ENCODE results near the gene CIDEA.

Gene CIDEA

DNA sequence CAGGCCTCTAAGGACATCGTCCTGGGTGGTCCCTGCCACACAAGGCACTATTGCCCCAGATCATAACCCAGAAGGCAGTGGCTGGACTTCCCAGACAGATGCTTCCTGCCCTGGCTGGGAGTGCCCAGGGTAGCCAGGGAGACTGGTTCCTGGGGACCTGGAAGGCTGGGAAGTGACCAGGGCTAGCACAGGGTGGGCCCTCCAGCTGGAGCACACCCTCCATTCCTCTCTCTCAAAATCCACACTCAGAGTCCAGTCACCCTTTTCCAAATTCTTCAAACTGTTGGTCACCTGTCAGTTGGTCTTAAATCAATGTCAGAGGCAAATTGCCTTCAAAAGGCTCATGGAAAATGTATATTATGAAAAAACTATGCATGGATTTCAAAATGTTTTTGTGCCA, 42.3 kb downstream of the CIDEA start:
- DNase-seq (ENCODE audit: low read depth, low spot score): no peak

DNA sequence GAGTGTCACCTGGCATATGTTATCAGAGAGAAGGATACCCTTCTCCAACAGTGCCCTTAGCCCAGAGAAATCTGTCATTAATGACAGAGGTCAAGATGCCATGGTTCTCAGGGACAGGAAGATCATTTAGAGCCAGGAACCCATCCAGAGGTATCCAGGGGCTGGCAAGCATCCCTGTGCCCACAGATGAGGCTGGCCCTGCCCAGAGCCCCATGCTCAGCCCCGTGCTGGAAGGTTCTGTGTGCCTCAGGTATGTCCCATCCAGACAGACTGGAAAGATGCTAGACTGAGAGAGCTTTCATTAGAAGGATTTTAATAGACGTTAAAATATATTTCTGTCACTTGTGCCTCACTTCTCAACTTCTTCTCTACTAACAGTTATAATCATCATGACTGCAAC, 45.7 kb downstream of the CIDEA start:
- no peak for DNase-seq (ENCODE audit: low read depth, low spot score)

DNA sequence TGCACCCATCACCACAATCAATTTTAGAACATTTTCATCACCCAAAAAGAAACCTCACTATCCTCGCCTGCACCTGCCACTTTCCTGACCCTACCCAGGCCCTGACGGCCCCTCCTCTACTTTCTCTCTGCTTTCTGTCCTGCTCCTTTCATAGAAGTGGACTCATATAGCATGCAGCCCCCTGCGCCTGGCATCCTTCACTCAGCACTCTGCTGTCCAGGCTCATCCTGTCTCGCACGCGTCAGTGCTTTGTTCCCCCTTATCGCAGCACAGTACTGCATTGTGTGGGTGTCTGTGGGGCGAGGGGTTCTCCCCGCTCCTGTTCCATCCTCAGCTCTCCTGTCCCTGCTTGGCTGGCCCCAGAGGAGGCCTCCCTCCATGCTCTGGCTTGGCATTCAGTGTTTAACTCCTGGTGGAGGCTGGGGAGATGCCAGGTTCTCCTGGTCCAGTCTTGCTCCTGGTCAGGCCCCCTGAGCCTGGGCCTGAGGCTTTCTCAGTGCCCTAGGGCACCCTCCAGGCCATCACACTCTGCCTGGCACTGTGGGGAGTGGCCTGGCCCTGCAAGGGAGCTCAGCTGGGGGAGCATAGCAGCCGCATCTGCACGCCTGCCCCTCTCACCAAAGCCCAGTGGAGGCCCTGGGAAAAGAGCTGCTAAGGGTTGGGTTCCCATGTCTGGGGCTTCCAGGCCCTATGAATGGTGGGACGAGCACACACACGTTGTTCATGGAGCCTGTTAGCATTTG, 47.3 kb downstream of the CIDEA start:
- no peak for DNase-seq (ENCODE audit: low read depth, low spot score)

DNA sequence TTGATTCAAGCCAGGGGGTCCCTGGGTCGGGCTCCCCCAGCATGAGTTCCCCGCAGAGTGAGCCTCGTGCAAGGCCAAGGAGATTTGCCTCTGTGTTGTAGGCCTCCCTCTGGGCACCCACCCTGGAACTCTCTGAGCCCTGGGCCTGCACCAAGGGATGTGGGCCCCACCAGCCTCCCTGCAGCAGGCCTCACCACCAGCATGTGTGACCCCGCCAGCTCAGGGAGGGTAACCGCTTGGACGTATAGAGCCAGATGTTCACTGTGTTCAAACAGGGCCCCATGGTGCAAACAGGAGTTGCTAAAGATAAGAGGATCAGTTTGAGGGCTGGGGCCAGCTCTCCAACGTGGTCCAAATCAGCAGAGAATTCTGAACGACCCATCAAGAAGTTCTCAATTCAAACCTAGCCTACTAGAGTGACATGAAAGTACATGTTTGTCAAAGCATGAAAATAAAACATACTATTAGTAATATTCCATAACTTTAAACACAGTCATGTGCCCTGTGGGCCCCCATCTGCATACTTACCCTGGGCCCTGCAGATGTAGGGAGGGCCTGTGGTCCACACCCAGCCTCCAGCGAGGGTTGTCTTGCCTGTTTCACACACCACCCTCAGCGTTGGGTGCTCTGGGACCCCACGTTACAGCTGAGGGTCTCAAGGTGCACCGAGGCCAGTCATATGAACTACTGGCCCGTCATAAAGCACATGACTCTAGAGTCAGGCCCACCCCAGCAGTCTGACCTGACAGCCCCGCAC, 48.4 kb downstream of the CIDEA start:
- no peak for DNase-seq (ENCODE audit: low read depth, low spot score)

DNA sequence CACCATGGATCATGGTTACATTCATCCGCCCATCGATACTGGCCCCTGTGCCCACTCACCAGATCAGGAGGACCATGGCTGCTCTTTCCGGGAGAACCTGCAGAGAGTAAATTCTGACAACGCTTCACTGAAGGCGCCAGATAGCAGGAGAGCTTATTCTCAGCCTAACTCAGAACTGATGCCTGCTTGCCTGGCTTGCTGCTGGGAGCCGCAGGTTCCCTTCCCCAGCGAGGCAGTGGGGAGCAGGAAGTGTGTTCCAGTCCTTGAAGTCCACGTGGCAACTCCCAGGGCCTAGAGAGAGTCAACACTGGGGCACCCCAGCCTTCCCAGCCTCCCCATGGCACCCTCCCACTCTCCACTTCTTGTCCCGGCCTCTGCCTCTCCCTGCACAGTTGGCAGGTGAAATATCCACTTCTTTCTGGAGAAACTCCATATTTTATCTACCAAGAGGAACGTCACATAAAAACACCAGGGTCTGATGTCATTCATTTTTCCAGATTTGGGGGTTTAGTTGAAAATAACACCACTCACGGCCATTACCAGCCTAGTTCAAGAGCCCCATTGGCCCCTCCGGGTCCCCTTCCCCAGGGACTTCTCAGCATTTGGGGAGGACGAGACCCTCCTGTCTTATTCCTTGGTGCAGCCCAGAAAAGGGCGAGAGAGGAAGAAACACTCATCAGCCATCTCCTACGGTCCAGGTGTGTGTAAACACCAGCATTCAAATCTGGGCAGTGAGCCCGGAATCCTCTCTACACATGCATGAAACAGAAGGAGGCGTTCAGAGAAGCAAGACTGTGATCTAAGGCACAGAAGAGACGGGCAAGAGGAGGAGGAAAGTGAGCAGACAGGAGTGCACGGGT, 50.4 kb downstream of the CIDEA start:
- no peak for DNase-seq (ENCODE audit: low read depth, low spot score)

DNA sequence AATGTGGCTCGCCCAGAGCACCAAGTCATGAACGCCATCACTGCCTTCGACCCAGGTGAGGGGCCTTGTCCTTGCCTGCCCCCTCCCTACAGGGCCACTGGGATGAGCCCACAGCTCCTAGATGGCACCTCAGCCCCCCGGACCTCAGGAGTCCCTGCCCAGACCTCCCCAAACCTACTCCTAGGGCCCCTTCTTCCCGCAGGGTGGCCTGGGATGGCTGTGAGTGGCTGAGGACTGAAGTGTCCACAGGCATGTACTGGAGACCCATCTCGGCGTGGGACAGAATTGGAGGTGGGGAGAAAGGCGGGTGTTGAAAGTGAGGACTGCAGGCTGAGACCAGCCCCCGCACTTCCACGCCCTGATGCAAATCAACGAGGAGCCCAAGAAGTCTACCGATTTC, 51.0 kb downstream of the CIDEA start:
- no peak for DNase-seq (ENCODE audit: low read depth, low spot score)

DNA sequence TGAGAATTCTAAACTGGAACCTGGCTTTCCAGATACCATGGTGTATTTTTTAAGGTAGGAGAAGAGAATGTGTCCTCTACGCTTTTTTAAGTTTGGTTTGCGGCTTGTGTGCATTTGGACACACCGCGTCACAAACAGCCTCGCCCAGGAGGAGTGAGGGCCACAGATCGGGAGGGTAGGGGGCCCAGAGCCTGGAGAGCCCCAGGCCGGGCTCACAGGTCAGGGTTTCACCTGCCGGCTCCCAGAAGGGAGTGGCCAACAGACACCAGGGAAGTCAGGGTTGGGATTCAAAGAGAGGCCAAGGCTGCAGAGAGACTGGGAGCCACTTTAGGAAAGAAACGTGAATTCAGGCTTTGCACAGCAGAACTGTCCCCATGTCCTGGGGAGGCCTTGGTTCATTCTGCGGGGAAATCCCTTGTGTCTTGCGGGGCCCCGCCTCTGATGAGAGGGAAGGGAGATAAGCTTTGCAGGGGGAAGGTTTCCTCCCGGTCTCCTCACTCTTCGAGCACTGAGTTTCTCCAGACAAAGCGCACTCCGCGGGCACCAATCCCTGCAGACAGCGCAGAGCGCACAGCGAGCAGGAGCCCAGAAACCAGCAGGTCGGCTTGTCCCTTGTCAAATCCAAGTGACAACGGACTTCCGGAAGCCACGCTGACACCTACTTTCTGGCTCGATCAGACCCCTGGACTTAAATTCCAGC, 51.9 kb downstream of the CIDEA start:
- DNase-seq (ENCODE audit: low read depth, low spot score): peak; percentile 73

DNA sequence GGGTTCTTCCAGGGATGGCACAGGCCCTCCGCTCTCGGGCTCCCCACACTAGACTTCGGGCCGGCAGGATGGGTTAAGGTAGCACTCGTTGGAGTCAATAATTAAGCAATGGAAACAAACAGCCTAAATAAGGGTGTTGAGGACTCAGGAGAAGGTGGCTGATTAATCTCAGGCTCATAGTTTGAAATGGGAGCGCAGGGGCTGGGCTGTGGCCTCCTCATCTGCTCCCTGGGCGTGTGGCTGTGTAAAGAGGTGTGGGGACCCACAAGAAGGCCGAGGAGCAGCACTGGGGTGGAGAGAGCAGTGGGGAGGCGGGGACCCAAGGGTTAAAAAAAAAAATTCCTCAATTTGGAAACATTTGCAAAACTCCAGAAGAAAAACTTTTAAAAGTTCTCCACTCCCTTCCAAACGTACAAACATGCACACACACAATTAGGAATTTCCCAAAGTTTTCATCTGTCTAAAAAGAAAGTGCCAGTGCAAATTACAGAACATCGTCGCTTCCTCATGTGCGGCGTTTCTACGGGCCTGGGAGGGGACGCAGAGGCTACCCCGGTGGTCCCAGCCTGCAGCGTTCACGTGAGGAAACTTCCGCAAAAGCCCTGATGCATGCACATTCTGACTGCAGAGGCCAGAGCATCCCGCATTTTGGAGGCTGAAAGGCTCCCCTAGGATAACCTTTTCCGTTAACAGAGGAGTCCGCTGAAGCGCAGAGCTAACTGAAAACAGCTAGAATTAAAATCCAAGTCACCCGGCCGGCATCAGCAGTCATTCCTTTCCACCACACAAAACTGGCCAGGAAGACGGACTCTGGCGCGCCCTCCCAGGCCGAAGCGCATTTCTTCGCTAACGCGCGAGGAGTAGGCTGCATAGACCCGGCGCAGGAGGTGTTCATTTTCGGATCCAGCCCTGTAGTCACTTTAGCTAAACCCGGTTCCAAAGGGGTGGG, 52.9 kb downstream of the CIDEA start:
- DNase-seq (ENCODE audit: low read depth, low spot score): peak; percentile 63

DNA sequence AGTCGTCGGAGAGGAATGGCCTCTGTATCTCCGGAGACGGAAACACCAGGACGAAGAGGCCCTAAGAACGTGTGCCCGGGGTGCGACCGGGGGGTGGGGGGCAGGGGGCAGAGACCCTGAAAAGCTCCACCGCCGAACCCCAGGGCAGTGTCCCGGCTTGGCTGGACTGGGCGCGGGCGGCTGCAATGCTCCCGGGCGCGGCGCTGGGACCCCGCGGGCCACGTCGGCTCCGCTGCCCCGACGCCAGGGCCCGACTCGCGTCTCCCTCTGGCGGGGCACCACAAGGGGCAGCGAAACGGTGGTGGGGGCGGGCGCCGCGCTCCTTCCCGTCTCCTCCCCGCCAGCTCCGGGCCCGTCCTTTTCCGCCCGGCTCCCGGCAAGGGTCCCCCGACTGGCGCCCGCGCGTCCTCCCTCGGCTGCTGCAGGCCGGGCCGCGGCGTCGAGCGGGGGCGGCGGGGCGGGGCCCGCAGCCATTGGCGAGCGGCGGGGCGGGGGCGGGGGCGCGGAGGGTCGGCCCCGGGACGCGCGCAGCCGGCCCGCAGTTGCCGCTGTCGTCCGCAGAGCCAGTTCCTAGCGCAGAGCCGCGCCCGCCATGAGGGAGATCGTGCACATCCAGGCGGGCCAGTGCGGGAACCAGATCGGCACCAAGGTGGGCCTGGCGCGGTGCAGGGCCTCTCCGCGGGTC, 53.7 kb downstream of the CIDEA start, which contains the start of gene TUBB6:
Gene TUBB6, plus strand, starts transcription at position 541 of the 685 bp plus-strand sequence. Its CDS starts 52 bp downstream, at position 593.
- peak; percentile 48 for DNase-seq (ENCODE audit: low read depth, low spot score)

DNA sequence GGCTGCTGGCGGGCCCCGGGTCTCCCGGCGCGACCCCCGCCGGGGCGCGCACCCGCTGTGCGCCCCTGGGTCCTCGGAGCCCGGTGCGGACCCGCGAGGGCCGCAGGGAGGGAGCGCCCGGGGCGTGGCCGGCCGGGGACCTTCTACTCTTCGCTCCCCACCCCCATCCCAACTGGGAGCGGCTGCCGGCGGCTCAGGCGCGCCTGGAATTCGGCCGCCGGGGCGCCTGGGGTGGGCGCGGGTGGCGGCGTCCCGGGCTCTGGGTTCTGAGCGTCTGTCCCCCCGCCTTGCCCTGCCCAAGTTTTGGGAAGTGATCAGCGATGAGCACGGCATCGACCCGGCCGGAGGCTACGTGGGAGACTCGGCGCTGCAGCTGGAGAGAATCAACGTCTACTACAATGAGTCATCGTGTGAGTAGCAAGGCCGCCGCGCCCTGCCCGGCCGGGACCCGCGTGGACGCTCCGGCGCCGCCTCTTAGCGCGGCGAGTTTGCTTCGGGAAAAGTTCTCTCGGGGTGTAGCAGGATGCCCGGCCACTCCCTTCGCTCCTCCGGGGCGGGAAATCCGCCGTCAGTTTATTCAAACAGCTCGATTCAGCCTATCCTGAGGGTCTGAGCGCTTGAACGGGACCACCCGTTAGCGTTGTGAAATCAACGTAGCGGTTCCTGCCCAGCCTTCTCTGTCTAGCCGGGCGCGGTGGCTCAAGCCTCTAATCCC, 54.4 kb downstream of the CIDEA start:
- peak; percentile 83 for DNase-seq (ENCODE audit: low read depth, low spot score)

DNA sequence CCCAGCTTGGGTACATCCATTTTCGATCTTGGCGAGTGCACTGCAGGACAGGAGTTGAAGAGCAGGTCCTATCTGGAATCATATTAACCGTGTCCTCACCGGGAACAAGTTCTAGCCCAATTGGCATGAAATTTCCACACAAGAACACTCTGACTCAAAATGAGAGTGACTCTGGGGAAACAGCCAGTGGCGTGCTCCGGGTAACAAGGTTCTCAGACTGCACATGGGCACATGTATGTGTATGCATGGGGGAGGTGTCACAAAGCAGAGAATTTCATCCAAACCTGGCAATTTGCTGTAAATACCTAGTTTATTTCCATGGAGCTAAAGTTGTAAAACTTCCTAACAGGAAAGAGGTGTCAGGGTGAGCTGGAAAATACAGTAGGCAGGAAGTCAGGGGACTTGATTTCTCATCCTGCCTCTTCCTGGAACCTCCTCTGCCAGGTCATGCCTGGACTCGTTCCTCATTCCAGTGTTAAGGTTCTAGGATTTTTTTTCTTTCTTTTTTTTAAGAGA, 55.6 kb downstream of the CIDEA start:
- no peak for DNase-seq (ENCODE audit: low read depth, low spot score)

DNA sequence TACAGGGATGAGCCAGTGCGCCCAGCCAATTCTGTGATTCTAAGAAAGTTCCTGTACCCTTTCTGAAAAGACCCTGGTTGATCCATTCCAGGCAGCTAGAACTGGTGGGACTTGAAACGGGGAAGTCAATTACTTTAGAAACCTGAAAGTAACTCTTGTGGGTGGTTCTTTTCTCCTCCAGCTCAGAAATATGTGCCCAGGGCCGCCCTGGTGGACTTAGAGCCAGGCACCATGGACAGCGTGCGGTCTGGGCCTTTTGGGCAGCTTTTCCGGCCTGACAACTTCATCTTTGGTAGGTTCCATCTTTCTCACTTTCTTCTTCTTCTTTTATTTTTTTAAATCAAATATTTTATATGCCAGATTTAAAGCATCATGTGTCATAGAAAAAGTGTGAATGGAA, 56.6 kb downstream of the CIDEA start:
- no peak for DNase-seq (ENCODE audit: low read depth, low spot score)

DNA sequence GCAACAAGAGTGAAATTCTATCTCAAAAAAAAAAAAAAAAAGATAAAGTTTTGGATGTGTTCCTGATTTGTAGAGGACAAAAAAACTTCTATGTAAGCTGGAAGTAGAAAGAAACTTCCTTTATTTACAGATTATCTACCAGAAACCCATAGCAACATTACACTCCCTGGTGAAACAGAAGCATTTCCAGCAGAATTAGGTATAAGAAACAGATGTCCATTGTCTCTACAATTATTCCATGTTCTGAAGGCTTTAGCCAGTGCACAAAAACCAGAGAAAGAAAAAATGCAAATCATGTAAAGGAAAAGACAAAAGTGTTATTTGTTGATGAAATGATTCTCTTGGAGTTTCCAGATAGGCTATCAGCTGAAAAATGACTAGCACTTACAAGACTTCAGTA, 58.8 kb downstream of the CIDEA start:
- DNase-seq (ENCODE audit: low read depth, low spot score): no peak

DNA sequence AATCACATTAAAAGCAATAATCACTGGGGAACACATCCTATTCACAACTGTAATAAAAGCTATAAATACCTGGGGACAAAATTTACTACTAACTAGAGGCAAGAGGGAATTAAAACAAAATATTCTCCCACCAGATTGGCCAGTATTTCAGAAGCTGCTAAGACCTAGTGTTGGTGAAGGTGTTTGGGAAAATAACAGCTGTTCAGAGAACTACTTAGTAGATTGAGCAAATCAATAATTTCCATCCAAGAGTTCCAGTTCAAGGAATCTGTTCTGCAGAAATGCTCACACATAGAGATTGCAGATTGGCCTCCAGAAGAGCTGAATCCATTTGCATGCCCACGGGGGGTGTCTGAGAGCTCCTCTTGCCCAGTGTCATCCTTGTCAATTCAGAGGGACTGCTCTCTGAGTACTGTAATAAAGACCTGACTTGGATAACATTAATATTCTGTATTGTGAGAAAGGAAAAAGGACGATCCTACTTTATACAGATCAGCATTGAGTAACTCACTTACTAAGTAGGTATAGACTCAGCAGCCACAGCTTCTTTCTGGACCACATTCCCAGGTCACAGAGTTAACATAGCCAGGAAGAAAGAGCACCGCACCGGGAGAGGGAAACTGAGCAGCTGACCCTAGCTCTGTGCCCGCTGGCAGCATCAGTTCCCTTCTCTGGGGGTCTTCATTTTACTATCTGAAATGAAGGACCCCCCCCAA, 59.5 kb downstream of the CIDEA start:
- DNase-seq (ENCODE audit: low read depth, low spot score): no peak

DNA sequence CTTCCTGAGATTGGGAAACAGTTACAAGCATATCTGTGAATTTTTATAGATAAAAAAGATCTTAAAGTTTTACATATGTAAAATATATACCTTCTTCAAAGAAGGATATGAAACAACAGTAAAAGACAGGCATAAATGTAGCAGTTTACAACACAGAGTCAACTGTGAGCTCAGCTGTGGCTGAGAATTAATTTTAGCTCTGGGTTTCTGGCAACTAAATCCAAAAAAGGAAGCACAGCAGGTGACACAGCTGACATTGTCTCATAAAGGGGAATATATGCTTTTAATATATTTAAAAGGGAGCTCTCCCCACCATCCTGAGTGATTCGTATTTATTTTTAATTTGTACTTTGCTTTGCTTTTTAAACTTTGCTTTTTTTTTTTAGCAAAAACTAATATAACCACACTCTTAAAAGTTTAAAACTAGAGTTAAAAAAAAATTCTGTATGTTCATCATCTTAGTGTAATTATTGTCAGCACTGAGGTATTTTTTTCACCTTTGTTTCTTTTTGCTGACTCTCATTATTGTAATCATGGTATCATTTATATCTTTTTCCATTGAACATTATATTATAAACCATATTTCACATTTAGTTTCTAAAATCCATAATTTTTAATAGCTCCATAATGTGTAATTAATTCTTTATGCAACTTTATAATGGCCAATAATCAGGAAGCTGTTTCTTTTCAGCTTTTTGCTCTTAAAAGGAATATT, 60.6 kb downstream of the CIDEA start:
- DNase-seq (ENCODE audit: low read depth, low spot score): no peak

DNA sequence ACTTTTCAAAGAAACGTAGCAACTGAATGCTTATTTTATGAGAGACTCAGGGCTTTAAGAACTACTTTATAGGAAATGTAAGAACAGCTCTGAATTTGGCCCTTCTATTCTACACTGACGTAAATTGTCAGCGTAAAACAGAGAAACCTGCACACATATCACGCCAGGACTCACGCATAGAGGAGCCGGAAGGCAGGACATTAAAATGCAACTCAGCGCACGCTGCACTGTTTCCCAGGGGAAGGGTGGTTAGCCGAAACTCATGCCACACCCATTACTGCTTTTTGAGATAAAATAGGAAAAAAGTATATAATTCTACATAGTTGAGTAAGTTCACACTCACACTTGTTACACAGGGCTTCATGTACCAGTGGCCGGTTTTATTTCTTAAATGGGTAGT, 61.3 kb downstream of the CIDEA start:
- no peak for DNase-seq (ENCODE audit: low read depth, low spot score)

DNA sequence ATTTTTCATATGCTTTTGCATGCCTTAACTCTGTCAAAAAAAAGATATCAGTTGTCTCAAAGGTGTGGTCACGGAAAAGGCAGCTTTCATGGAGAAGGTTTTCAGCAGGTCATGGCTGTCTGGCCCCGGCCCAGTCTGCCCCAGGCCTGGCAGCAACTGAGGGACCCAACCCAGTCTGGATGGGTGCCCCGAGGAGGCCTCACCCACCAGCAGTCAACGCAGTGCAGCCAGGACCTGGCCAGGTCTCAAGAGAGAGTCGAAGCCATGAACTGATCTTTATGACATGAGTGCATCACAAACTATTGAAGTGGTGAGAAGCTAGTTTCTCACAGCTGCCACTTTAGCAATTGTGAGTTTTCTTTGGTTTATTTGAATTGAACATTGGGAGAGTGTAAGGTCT, 61.8 kb downstream of the CIDEA start:
- DNase-seq (ENCODE audit: low read depth, low spot score): no peak

All from ELF-1 (cell line).